Measurements from ENCODE around the gene TTC34. TPM values are rescaled to one million over a fixed set of nuclear protein-coding genes. Genes with fewer than 3 reads are reported as not detected.

Gene TTC34
- total RNA-seq, 1 experiment from 2014 or later = 0.11 TPM

DNA sequence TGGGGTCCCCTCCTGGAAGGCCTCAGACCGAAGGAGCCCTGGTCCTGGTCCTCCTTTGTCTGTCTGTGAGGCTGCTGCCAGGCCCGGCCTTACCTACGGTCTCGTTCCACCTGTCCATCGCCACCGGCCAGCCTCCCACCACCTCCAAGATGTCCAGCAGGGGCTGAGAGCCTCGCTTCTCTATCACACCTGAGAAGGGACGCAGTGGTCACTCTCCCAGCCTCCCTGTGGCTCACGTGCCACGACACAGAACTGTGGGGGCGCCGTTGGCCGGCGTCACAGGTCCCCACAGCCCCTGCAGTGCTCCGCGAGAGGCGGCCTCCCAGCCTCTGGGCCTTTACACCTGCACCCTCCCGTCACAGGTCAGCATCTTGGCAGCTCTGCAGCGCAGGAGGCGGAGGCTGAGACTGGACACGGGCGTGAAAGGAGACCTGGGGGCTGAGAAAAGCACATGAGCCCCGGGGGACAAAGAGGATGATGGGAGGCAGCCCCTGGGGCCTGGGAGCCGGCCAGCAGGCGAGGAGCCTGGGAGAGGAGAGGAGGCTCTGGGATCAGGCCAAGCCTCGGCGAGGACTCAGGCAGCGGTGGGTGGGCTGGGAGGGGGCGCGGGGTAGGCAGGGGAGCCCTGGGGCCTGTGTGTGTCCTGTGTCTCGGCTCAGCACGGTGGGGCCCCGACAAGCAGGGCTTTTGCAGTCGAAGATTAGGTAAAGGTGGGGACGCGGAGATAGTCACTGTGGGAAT is 194.4 kb downstream of the TTC34 start:
- no peak for DNase-seq (ENCODE audit: low read depth)

DNA sequence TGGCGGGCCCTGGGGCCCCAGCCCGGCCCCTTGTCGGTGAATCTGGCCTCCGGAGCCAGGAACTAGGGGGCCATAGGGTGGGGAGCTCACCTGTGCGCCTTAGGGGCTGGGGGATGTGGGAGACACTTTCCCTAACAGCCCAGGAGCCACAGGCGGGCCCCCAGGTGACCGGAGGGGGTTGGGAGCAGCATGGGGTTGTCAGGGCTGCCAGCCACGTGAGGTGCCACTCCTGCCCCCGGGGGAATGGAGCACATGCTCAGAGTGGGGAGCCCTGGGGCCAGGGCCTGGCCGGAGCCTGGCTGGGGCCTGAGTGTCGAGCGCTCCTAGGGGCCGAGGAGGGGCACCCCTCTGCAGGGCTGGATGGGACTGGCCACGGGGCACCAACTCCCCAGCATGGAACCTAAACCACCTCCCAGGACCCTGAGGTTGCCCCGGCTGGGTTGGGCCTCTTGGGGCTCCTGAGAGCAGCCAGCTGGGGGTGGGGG is 195.1 kb downstream of the TTC34 start:
- no peak for DNase-seq (ENCODE audit: low read depth)

DNA sequence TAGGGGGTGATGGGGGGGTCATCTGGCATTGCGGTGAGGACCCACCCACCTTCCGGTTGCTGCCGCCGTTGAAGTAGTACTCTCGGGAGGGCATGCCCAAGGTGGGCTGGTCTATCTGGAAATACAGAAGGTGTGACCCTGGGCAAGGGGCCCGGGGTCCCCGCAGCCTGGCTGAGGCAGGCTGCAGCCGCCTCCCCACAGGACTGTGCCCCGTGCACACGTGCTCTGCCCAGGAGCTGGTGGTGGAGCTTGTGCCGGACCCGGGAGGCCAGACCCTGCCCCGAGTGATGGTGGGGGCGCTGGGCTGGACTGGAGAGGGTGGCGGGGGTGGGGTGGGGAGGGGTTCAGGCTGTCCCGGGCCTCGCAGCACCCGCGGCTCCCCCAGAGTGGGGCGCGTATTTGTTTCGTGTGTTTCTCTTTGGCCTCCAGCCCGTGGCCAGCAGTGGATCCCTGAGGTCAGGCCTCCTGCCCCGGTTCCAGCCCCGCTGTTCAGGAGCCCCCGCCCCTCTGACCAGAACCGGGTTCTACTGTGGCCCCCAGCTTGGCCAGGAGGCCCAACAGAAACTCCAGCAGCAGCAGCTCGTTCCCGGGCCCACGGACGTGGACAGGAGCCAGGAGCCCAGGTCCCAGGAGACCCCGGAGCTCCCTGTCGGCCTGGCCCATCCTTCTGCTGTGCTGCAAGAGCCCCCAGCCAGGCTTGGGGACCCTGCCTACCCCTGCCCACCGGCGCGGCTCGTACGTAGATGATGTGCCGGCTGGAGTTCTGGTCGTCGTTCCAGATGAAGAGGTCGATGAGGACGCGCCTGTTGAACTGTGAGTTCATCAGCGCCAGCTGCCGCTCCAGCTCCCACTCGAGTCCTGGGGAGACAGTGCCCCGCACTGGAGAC is 195.7 kb downstream of the TTC34 start:
- DNase-seq (ENCODE audit: low read depth) = no peak

DNA sequence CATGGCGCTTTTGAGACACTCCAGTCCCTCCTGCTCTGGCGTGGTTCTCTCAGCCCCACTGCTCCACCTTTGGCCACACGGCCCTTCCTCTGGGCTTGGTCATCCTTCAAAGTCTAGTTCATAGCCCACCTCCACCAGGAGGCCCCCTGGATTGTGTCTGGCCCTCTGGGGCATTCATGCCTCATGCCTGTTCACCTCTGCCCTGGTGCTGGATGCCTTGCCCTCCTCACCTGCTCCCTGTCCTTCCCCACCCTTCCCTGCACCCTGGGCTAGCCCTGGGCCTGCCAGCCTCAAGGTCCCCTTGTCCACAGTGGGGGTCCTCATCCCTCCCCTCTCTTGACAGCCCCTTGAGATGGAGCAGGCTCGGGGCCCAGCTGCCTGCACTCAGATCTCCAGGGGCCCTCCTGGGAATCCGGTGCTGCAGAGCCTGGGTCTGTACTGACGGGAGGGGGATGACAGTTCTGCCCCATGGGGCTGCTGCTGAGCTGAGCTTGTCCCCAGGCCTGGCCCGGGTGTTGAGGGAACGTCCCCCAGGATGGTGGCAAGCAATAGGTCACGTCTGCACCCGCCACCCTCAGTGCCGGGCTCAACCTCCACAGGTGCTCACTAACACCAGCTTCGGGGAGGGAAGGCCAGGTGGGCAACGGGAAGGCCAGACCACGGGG is 196.5 kb downstream of the TTC34 start:
- no peak for DNase-seq (ENCODE audit: low read depth)

DNA sequence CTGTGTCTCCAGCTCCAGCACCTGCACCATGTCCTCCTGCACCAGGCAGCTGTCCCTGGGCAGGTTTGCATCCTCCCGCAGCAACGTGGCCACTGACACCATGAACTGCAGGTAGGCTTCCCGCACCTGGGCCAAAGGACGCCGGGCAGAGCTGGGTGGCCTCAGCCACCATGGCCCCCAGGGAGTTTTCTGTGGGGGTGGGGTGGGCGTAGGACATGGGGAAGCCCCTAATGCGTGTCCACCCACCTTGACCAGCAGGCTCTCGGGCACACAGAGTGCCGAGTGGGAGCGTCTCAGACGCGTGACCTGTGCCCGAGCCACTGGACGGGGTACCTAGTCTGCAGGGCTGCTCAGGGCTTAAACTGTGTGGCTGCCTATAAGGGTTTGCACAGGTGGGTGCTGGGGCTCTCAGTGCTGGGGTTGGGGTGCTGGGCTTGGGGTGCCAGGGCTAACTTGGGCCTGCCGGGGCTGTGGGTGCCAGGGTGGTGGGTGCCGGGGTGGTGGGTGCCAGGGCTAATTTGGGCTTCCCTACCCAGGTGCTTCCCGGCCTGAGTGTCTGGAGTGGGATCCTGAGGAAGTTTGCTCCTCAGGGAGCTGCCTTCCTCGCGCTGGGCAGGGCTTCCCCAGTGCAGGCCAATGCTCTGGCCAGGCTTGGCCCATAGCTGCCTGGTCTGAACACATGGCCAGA is 197.2 kb downstream of the TTC34 start:
- no peak for DNase-seq (ENCODE audit: low read depth)

DNA sequence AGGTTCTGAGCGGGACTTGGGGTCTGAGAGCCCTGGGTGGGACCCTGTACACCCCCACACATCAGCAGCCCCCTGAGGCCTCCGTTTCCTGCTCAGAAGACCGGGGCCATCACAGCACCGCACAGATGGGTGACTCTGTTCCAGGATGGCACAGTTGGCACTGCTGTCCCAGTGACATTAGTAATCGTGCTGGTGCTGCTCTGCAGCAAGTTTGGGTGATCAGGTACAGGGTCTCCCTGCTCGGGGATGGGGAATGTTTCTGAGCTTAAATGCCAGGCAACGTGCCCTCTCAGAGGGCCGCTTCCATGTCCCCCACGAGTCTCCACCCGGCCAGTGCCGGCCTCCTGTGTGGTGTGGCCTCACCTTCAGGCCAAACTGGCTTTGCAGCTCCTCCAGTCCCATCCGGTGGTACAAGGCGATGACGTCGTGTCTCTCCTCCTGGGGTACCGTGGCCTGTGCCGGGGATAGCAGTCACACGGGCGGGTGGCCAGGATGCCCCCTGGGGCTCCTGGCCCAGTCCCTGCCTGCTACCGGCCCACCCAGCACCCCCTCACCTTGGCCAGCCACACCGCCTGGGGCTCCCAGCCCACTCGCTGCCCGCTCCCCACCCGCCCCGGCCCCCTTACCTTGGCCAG is 197.9 kb downstream of the TTC34 start:
- DNase-seq (ENCODE audit: low read depth) = no peak

DNA sequence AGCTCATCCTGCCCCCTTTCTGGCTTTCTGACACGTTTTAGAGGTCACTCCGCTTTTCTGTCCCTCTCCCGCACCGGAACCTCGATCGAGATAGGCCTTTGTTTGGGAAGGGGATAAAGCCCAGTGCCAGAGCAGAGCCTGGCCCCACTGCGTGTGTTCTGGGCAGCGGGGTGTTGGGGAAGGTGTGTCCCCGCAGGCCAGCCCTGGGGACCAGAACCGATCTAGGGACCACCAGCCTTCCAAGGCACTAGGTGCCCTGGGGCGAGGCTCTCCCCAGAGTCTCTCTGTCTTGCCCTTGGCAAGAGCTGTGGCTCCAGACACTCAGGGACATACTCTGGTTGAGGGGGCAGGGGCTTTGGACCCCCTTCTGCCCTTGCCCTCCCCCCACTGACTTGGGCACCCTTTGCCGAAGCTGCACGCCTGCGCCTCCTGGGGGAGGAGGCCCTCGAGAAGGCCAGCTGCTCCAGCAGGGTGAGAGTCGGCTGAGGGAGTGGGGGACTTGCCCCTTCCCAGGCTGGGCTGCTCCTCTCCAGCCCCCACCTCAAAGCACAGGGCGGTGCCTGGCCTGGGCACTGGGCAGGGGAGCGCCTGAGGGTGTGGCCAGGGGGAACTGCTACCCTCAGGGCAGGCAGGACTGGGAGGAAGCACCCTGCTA is 198.5 kb downstream of the TTC34 start:
- DNase-seq (ENCODE audit: low read depth) = no peak

DNA sequence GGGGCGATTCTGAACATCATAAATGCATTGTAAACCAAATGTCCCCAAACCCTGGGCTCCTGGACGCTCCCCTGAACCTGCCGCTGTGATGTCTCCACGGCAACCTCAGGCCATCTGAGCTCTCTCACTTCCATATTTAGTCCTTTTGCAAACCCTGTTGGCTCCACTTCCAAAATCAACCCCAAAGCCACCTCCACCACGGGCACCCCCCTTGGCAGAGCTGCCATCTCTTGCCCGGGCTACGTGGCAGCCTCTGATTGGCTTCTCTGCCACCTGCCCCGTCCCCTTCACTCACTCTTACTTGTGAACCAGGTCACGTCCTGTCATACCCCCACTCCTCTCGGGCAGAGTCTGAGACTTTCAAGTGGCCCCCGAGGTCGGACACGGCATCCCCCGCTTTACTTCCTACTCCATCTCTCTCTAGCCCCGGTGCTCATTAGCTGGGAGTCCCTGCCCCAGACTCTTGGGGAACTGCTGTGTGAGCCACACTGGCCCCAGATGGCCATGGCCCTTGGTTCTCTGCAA is 199.1 kb downstream of the TTC34 start:
- DNase-seq (ENCODE audit: low read depth) = no peak

DNA sequence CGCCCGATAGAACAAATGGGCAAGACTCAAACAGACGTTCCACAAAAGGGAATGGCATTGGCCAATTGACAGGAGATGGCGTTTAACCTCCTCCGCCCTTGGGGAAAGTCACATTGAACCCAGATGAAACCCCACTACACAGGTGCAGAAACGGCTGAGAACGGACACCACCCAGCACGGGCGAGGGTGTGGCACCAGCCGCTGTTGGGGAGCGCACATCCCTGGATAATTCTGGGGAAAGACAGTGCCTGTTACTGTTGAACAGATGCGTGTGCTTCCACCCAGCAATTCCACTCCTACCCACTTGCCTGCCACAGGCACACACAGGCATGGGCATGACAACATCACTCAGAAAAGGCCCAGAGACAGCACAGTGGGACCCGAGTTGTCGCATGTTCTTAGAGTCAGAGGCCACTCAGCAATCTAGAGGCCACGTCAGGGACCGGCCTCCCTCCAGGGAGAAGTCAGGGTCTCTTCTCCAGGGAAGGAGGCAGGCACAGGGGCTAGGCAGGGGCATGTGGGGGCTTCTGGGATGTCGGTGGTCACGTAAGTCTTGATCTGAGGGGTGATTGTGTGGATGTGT is 199.7 kb downstream of the TTC34 start:
- DNase-seq (ENCODE audit: low read depth) = no peak

DNA sequence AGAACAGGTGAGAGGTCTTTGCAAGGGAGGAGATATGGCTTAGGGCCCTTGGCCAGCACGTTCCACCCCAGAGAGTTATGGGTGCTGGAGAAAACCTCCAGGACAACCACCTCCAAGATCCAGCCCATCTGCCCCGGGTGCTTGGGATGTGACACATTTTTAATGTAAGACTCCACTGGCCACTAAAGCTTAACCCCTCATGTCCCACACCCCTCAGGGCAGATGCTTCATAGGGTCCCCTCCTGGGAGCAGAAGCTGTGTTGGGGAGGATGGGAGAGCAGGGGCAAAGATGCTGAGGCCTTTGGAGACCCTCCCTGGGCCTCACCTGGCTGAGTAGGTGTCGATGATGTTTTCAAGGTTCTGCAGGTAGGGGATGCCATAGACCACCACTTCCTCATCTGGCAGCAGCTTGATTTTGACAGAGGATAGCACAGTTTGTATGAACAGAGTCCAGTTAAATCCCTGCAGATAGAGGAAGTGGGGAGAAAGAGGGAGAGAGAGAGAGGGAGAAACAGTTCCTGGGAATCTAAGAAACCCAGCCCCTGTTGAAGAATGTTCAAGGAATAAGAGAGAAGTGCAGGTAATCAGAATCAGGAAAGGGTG is 203.1 kb downstream of the TTC34 start:
- no peak for DNase-seq (ENCODE audit: low read depth)

DNA sequence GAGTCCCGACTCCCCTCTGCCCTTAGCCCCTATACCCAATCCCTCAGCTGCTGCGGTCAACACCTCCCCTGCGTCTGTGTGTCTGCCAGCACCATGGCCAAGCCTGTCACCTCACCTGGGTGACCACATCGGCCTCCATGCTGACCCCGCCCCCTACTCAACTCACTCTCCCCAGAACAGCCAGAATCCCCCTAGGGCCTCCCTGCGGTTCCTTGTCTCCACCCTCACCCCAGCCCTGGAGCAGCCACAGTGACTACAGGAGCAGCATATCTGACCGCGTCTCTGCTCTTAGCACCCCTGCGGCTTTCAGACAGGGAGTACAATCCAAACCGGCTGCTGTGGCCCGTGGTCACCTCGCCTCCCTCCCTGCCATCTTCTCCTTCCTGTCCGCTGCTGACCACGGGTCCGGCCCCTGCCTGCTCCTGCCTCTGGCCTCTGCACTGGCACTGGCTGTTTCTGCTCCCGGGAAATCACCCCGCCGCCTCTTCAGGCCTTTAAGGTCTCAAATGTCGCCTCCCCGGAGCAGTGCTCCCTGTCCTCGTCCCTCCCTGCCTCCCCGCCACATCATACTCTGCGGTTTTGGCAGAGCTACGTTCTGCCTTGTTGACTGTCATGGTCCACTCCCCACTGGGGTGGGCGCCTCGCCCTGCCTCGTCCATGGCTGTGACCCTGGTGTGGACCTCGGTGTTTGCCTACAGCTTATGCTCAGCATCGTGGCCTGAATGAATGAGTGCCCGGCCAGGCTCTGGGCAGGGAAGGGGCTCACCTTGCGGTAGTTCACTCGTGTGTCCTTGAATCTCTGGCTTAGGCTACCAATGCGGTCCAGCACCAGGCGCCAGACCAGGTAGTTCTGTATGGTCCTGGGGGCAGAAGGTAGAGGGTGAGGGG is 203.8 kb downstream of the TTC34 start:
- no peak for DNase-seq (ENCODE audit: low read depth)

DNA sequence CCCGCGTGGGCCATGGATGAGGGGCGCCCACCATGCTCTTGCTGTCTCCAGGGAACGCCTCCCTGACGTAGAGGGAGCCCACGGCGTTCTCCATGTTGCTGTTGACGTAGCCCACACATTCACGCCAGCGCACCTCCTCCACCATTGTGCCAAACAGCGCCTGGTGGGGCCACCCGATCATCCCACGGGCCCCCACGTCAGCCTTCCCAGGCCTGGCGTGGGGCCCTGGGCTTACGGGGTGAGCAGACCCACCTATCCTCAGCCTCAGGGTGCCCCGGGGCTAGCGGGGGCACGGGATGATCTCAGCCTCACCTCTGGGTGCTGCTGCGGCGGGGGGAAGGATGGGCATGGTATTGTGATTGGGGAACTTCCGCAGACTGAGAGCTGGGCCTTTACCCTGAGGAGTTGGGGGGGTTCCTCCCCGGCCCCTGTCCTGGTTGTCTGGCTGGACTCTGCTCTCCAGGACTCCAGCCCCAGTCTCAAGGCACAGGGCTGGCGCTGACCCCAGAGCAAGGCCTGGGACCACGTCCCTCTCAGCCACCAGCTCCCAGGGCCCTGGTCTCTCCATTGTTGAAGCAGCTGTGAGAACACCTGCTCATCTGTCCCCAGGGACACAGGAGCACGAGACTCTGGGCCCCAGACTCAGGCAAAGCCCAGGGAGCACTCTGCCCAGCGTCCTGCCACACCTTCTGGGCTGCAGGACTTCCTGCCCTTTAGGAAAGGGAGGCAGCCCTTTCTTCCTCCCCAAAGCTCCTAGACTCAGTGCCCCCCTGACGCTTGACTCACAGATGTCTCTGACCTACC is 204.8 kb downstream of the TTC34 start:
- no peak for DNase-seq (ENCODE audit: low read depth)

DNA sequence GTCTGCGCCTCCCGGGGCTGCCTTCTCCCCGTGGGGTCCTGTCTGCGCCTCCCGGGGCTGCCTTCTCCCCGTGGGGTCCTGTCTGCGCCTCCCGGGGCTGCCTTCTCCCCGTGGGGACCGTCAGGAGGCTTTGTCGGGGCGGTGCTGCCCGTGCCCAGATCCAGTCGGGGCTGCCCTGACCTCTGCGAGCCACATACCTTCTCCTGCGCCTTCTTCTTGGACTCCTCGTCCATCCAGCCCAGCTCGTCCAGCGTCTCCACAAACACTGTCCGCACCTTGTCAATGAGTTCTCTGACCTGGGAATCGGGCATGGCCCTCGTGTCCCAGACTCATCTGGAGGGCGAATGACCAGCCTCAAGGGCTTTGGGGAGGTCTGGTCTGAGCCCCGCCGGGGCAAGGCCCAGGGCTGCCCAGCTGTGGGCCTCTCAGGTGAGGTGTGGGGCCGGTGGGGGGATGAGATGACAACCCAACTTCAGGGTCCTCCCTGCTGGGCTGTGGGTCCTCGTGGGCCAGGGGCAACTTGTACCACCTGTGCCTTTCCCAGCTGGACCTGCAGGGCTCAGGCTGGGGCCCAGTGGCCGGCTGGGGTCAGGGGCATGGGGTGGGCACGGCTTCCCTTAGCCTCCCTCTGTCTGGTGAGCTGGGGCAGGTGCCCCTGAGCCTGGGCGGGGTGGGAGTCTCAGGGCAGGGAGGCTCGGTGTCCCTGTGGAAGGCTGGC is 205.5 kb downstream of the TTC34 start:
- no peak for DNase-seq (ENCODE audit: low read depth)

DNA sequence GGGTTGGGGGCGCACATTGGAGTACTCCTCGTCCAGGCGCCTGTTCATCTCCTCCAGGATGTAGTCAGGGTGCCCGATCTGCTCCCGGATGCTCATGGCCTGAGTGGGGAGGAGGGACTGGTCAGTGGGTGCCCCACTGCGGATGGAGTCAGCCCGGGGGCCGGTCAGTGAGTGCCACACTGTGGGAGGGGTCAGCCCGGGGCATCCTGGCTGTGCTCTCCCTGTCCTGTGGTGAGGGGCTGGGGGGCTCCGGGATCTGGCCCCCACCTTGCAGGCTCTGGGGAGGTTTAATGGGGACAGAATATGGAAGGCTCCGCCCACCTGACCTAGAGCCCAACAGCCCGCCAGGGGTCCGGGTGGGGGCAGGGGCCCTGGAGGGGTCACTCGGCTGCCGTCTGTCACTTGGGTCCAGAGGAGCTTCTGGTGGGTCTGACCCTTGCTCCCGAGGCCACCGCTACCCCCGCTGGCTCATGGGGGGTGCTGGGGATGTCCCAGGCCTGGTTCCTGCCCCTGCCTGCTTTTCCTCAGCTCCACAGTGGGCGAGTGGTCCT is 206.2 kb downstream of the TTC34 start:
- no peak for DNase-seq (ENCODE audit: low read depth)

DNA sequence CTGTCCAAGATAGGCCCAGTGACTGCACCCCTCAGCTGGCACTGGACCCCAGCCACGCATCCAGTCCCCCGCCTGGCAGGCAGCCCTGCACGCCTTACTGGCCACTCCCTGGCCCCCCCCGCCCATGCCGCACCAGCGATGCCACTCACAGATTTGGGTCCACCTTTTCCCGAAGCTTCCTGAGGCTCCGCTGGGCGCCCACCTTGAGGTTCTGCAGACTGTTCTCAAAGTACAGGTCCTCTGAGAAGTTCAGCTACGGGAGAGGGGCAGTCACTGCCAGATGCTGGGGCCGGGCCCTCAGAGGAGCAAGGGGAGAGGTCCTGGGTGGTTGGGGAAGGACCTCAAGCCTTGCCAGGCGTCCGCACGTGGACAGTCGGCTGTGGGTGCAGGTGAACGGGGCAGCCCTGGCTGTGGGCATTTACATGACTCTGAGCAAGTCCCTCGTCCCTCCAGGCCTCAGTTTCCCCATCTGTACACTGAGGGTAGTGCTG is 206.8 kb downstream of the TTC34 start:
- no peak for DNase-seq (ENCODE audit: low read depth)

DNA sequence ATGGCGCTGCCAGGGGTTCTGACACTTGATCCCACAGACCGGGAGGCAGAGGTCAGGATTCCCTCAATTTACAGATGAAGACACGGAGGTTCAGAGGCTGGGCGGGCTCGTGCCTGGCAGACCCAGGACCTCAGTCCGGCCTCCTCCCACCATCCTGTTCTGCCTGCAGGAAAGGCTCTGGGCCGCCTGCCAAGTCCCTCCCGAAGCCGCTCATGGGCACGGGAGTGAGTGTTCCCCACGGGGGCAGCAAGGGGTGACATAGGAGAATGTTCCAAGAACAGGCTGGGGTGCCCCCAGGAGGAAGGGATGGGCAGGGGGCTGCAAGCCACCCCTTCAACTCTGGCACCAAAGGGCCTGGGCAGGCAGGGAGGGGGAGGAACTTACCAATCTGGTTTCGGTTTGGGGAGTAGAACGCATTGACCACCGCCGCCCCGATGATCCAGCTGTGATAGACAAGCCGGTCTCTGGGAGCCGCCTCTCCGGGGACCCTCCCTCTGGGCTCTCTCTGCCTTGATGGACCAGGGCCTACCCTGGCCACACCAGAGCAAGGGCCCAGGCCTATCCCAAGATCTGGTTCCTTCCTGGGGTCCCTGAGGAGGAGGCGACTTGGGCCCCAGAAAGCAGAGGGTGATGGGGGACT is 207.4 kb downstream of the TTC34 start:
- DNase-seq (ENCODE audit: low read depth) = no peak

Data from LHCN-M2 (cell line).